HEK293 (cell line): ENCODE measurements around the gene KLHDC7A.
A peak's percentile ranks its signal among the peaks of the same experiment; 100 is the strongest.
"Not testable (repeated sequence)": the region's sequence is repeated elsewhere in the genome, so short reads cannot be mapped to it uniquely, and the experiment has no call there.

ENCODE experiments used
- CTCF ChIA-PET: fragments of 350-600 bp; formaldehyde crosslinking; extraction: SDS; loops from one replicate; lab custom pipeline; 2021; ENCODE audit warnings: antibody characterized with exemption; lab: Yijun Ruan, JAX
- POLR2A ChIA-PET: fragments of 300-600 bp; formaldehyde crosslinking; extraction: SDS; loops from one replicate; lab custom pipeline; 2020; ENCODE audit warnings: antibody characterized with exemption, inconsistent platforms; lab: Yijun Ruan, JAX
- H3K27ac ChIP-seq: fragments of 200-500 bp; sonication (Bioruptor generic); 2 replicates; pipeline ENCODE4 v1.5.1; 2014; ENCODE audit warnings: low read depth, low read length, control low read depth, inconsistent platforms; ENCODE audit errors: extremely low read depth
- H3K36me3 ChIP-seq, 2 experiments: fragments of 200-500 bp in 1 of 2; sonication (Bioruptor generic) in 1 of 2; 1 replicate in 1 of 2; 2 replicates in 1 of 2; pipeline ENCODE4 v1.5.1; 2014 to 2017; ENCODE audit warnings: inconsistent platforms in 2 of 2, low read length in 2 of 2; ENCODE audit not compliant: control insufficient read depth in 2 of 2, insufficient read depth in 1 of 2
- H3K4me1 ChIP-seq: fragments of 200-500 bp; sonication (Bioruptor generic); 2 replicates; pipeline ENCODE4 v1.5.1; 2014; ENCODE audit warnings: mild to moderate bottlenecking, low read length, inconsistent platforms; ENCODE audit not compliant: control insufficient read depth, insufficient read depth
- H3K4me3 ChIP-seq: 2 replicates; pipeline ENCODE4 v1.5.1; 2011; ENCODE audit warnings: low read depth, mild to moderate bottlenecking, control low read depth, low read length, moderate library complexity
- H3K9me3 ChIP-seq: fragments of 200-500 bp; sonication (Bioruptor generic); 2 replicates; pipeline ENCODE4 v1.5.1; 2014; ENCODE audit warnings: low read depth, low read length, inconsistent platforms; ENCODE audit not compliant: control insufficient read depth, insufficient read depth
- GLIS2 ChIP-seq: fragments of 450-650 bp; formaldehyde crosslinking; IDR thresholded peaks from 2 replicates; pipeline ENCODE4 v1.5.1; 2016; ENCODE audit warnings: missing biosample characterization, missing genetic modification characterization
- INSM2 ChIP-seq: fragments of 450-650 bp; formaldehyde crosslinking; IDR thresholded peaks from 2 replicates; pipeline ENCODE4 v1.5.1; 2016; ENCODE audit warnings: missing biosample characterization, missing genetic modification characterization
- PRDM1 ChIP-seq: fragments of 450-650 bp; formaldehyde crosslinking; IDR thresholded peaks from 2 replicates; pipeline ENCODE4; 2016; ENCODE audit warnings: missing biosample characterization, missing genetic modification characterization
- RBAK ChIP-seq: fragments of 450-650 bp; formaldehyde crosslinking; IDR thresholded peaks from 2 replicates; pipeline ENCODE4 v1.5.1; 2016; ENCODE audit warnings: missing biosample characterization, missing genetic modification characterization
- SCRT2 ChIP-seq: fragments of 450-650 bp; formaldehyde crosslinking; IDR thresholded peaks from 2 replicates; pipeline ENCODE4 v1.5.1; 2016; ENCODE audit warnings: missing biosample characterization, missing genetic modification characterization
- ZFP41 ChIP-seq: fragments of 450-650 bp; formaldehyde crosslinking; IDR thresholded peaks from 2 replicates; pipeline ENCODE4 v1.5.1; 2016; ENCODE audit warnings: missing biosample characterization, missing genetic modification characterization, borderline replicate concordance
- ZNF10 ChIP-seq: fragments of 450-650 bp; formaldehyde crosslinking; IDR thresholded peaks from 2 replicates; pipeline ENCODE4 v1.5.1; 2017; ENCODE audit warnings: missing biosample characterization, missing genetic modification characterization
- ZNF146 ChIP-seq: fragments of 450-650 bp; formaldehyde crosslinking; IDR thresholded peaks from 2 replicates; pipeline ENCODE4 v1.5.1; 2016; ENCODE audit warnings: missing biosample characterization, missing genetic modification characterization
- ZNF157 ChIP-seq: fragments of 450-650 bp; formaldehyde crosslinking; IDR thresholded peaks from 2 replicates; pipeline ENCODE4 v1.5.1; 2016; ENCODE audit warnings: missing biosample characterization, missing genetic modification characterization
- ZNF24 ChIP-seq: fragments of 450-650 bp; formaldehyde crosslinking; IDR thresholded peaks from 2 replicates; pipeline ENCODE4 v1.5.1; 2016; ENCODE audit warnings: missing biosample characterization, missing genetic modification characterization
- ZNF391 ChIP-seq: fragments of 450-650 bp; formaldehyde crosslinking; IDR thresholded peaks from 2 replicates; pipeline ENCODE4 v1.5.1; 2016; ENCODE audit warnings: low read depth, missing biosample characterization, missing genetic modification characterization, borderline replicate concordance
- ZNF404 ChIP-seq: fragments of 450-650 bp; formaldehyde crosslinking; IDR thresholded peaks from 2 replicates; pipeline ENCODE4 v1.5.1; 2017; ENCODE audit warnings: missing biosample characterization, missing genetic modification characterization
- ZNF658 ChIP-seq: fragments of 450-650 bp; formaldehyde crosslinking; IDR thresholded peaks from 2 replicates; pipeline ENCODE4; 2016; ENCODE audit warnings: missing biosample characterization, missing genetic modification characterization
- ZNF701 ChIP-seq: fragments of 450-650 bp; formaldehyde crosslinking; IDR thresholded peaks from 2 replicates; pipeline ENCODE4 v1.5.1; 2016; ENCODE audit warnings: missing biosample characterization, missing genetic modification characterization
- ZNF76 ChIP-seq: fragments of 450-650 bp; formaldehyde crosslinking; IDR thresholded peaks from 2 replicates; pipeline ENCODE4; 2016; ENCODE audit warnings: low read depth, missing biosample characterization, missing genetic modification characterization, borderline replicate concordance
- ZSCAN23 ChIP-seq: fragments of 450-650 bp; formaldehyde crosslinking; IDR thresholded peaks from 2 replicates; pipeline ENCODE4 v1.5.1; 2016; ENCODE audit warnings: missing biosample characterization, missing genetic modification characterization
- ZXDB ChIP-seq: fragments of 450-650 bp; formaldehyde crosslinking; IDR thresholded peaks from 2 replicates; pipeline ENCODE4 v1.5.1; 2016; ENCODE audit warnings: missing biosample characterization, missing genetic modification characterization
- TF ChIP-seq, protein P1 (sequence below): fragments of 450-650 bp; formaldehyde crosslinking; IDR thresholded peaks from 2 replicates; pipeline ENCODE4 v1.5.1; 2017; ENCODE audit warnings: missing biosample characterization, mild to moderate bottlenecking, missing genetic modification characterization, moderate library complexity
- TF ChIP-seq, protein P2 (sequence below): fragments of 450-650 bp; formaldehyde crosslinking; IDR thresholded peaks from 2 replicates; pipeline ENCODE4 v1.5.1; 2016; ENCODE audit warnings: missing biosample characterization, missing genetic modification characterization

The KLHDC7A gene

DNA sequence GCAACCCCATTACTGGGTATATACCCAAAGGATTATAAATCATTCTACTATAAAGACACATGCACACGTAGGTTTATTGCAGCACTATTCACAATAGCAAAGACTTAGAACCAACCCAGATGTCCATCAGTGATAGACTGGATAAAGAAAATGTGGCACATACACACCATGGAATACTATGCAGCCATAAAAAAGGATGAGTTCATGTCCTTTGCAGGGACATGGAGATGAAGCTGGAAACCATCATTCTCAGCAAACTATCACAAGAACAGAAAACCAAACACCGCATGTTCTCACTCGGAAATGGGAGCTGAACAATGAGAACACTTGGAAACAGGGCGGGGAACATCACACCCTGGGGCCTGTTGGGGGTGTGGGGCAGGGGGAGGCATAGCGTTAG, 18.2 kb upstream of the KLHDC7A start:
- H3K4me1 ChIP-seq, H3K4me3 ChIP-seq, H3K9me3 ChIP-seq, H3K27ac ChIP-seq, CTCF ChIA-PET, H3K36me3 ChIP-seq, POLR2A ChIA-PET: not testable (repeated sequence)
- TF ChIP-seq ZNF146 (tag by site-specific recombination): peak; percentile 92

DNA sequence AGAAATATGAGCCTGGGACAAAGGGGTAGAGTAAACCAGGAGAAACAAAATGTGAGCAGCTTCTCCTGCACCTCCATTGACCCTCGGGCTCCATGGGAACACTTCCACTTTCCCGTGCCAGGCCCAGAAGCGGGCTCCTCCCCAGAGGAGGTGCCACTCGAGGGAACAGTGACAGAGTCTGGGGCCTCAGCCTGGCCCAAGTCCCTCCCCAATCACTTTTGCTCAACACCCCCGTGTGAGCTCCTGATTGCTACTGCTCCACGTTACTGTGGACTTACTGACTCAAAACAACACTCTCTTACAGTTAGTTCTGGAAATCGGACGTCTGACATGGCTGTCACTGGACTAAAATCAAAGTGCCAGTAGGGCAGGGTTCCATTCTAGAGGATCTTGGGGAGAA, 17.7 kb upstream of the KLHDC7A start:
- POLR2A ChIA-PET: no interaction called here
- CTCF ChIA-PET: interaction anchor here (0.5 kb wide), 1 partner anchor 146 kb away, joined by 3 read pairs; no protein-coding TSS in a partner anchor
- no peak overlapping the region for H3K4me3 ChIP-seq
- H3K27ac ChIP-seq: no peak overlapping the region
- H3K36me3 ChIP-seq: no peaks in the 10 kb centered on the region
- no peak for TF ChIP-seq INSM2 (tag by site-specific recombination)
- TF ChIP-seq ZNF404 (tag by site-specific recombination): no peak
- TF ChIP-seq ZNF10 (tag by site-specific recombination): no peak
- TF ChIP-seq GLIS2 (tag by site-specific recombination): no peak
- no peak for TF ChIP-seq ZNF76 (tag by site-specific recombination)
- TF ChIP-seq ZNF391 (tag by site-specific recombination): no peak
- TF ChIP-seq RBAK (tag by site-specific recombination): no peak
- TF ChIP-seq ZNF658: no peak
- no peak for TF ChIP-seq ZNF24 (tag by site-specific recombination)
- no peaks in the 10 kb centered on the region for H3K4me1 ChIP-seq
- no peaks in the 10 kb centered on the region for H3K9me3 ChIP-seq

GRCh38 chr1:18463984-18464664, 16.6 kb upstream of the KLHDC7A start:
- CTCF ChIA-PET: no interaction called here
- TF ChIP-seq PRDM1 (tag by site-specific recombination) (no peak), ZXDB (tag by site-specific recombination) (no peak), ZSCAN23 (no peak), ZNF701 (tag by site-specific recombination) (no peak), ZNF157 (tag by site-specific recombination) (no peak), SCRT2 (peak; percentile 32; the same call in 1 of the 2 replicates)
- TF ChIP-seq, protein P1, sequence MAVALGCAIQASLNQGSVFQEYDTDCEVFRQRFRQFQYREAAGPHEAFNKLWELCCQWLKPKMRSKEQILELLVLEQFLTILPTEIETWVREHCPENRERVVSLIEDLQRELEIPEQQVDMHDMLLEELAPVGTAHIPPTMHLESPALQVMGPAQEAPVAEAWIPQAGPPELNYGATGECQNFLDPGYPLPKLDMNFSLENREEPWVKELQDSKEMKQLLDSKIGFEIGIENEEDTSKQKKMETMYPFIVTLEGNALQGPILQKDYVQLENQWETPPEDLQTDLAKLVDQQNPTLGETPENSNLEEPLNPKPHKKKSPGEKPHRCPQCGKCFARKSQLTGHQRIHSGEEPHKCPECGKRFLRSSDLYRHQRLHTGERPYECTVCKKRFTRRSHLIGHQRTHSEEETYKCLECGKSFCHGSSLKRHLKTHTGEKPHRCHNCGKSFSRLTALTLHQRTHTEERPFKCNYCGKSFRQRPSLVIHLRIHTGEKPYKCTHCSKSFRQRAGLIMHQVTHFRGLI (tag by site-specific recombination): no peak
- Histone ChIP-seq H3K36me3 (no peaks in the 10 kb centered on the region), H3K4me1 (no peaks in the 10 kb centered on the region), H3K9me3 (no peaks in the 10 kb centered on the region), H3K27ac (no peak overlapping the region), H3K4me3 (no peak overlapping the region)
- POLR2A ChIA-PET: no interaction called here

GRCh38 chr1:18464665-18465050, 16.1 kb upstream of the KLHDC7A start:
- H3K36me3 ChIP-seq: no peaks in the 10 kb centered on the region
- CTCF ChIA-PET: no interaction called here
- no peak overlapping the region for H3K27ac ChIP-seq
- POLR2A ChIA-PET: no interaction called here
- no peaks in the 10 kb centered on the region for H3K9me3 ChIP-seq
- H3K4me3 ChIP-seq: no peak overlapping the region
- no peak for TF ChIP-seq ZFP41 (tag by site-specific recombination)
- TF ChIP-seq, protein P2, sequence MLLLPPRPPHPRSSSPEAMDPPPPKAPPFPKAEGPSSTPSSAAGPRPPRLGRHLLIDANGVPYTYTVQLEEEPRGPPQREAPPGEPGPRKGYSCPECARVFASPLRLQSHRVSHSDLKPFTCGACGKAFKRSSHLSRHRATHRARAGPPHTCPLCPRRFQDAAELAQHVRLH (tag by site-specific recombination): no peak
- no peaks in the 10 kb centered on the region for H3K4me1 ChIP-seq
